H1 (cell line): ENCODE measurements around the gene GLCE. TPM values are rescaled to one million over a fixed set of nuclear protein-coding genes. Genes with fewer than 3 reads are reported as not detected.

Experiments
- CTCF ChIA-PET: fragments of 300-600 bp; sonication (Branson Sonifier 250); formaldehyde crosslinking; loops from one replicate; lab custom pipeline; 2021; ENCODE audit not compliant: partially characterized antibody; lab: Charles Lee
- POLR2A ChIA-PET: fragments of 300-600 bp; sonication (Branson Sonifier 250); formaldehyde crosslinking; loops from one replicate; lab custom pipeline; 2021; ENCODE audit warnings: inconsistent platforms; ENCODE audit not compliant: partially characterized antibody; lab: Charles Lee
- DNase-seq, 2 experiments: peaks; one replicate each; pipeline versions ENCODE4 v3.0.0 to v3.0.0-alpha.2; 2010 to 2022; ENCODE audit warnings: low spot score in 2 of 2, low read depth in 1 of 2, mixed read lengths in 1 of 2
- FAIRE-seq: peaks from 2 replicates; lab custom pipeline; 2011; peaks lifted over from hg19 to GRCh38; lab: Jason Lieb, UNC
- H2AFZ ChIP-seq: 2 replicates; pipeline ENCODE4 v1.8.1; 2012; ENCODE audit warnings: low read length, inconsistent platforms
- H2AK5ac ChIP-seq: 2 replicates; pipeline ENCODE4 v1.6.1; 2013; ENCODE audit warnings: low read depth, low read length
- H2BK120ac ChIP-seq: replicated peaks from 2 replicates; pipeline ENCODE3; 2013; ENCODE audit warnings: low read depth, low read length, inconsistent platforms
- H2BK12ac ChIP-seq: 2 replicates; pipeline ENCODE4 v1.6.1; 2013; ENCODE audit warnings: low read depth, low read length
- H2BK15ac ChIP-seq: 2 replicates; pipeline ENCODE4 v1.6.1; 2013; ENCODE audit warnings: low read length
- H2BK20ac ChIP-seq: 2 replicates; pipeline ENCODE4 v1.6.1; 2013; ENCODE audit warnings: low read length
- H2BK5ac ChIP-seq: 2 replicates; pipeline ENCODE4 v1.6.1; 2013; ENCODE audit warnings: low read depth, low read length
- H3K14ac ChIP-seq: 2 replicates; pipeline ENCODE4 v1.6.1; 2013; ENCODE audit warnings: inconsistent platforms; ENCODE audit not compliant: insufficient read length
- H3K18ac ChIP-seq: 2 replicates; pipeline ENCODE4 v1.6.1; 2013; ENCODE audit warnings: low read length; ENCODE audit errors: extremely low read depth
- H3K23ac ChIP-seq: 2 replicates; pipeline ENCODE4 v1.6.1; 2013; ENCODE audit warnings: inconsistent platforms; ENCODE audit not compliant: insufficient read length
- H3K23me2 ChIP-seq: 2 replicates; pipeline ENCODE4 v1.6.1; 2013; ENCODE audit warnings: low read depth, low read length
- H3K27ac ChIP-seq: 2 replicates; pipeline ENCODE4 v1.6.1; 2011; ENCODE audit warnings: low read depth, low read length, inconsistent platforms
- H3K27me3 ChIP-seq, 4 experiments: replicated peaks in 1 of 4; 1 replicate in 1 of 4; 2 replicates in 3 of 4; pipeline versions ENCODE4 v1.6.1 to v1.8.1; 2011 to 2013; ENCODE audit warnings: low read length in 3 of 4, mild to moderate bottlenecking in 3 of 4, inconsistent platforms in 2 of 4, mixed read lengths in 2 of 4, moderate library complexity in 1 of 4; ENCODE audit not compliant: control insufficient read depth in 3 of 4, insufficient read depth in 3 of 4; ENCODE audit errors: extremely low read depth in 1 of 4
- H3K36me3 ChIP-seq, 4 experiments: 2 replicates each; pipeline versions ENCODE4 v1.6.1 to v1.8.1; 2011 to 2013; ENCODE audit warnings: mild to moderate bottlenecking in 4 of 4, low read length in 3 of 4, moderate library complexity in 2 of 4, control low read depth in 1 of 4, inconsistent platforms in 1 of 4; ENCODE audit not compliant: insufficient read depth in 4 of 4, control insufficient read depth in 2 of 4
- H3K4ac ChIP-seq: replicated peaks from 2 replicates; pipeline ENCODE3; 2013; ENCODE audit warnings: low read length, low read depth, mixed read lengths, inconsistent platforms; ENCODE audit not compliant: insufficient read length
- H3K4me1 ChIP-seq, 4 experiments: replicated peaks in 1 of 4; 1 replicate in 1 of 4; 2 replicates in 3 of 4; pipeline versions ENCODE4 v1.6.1 to v1.8.1; 2011 to 2013; ENCODE audit warnings: low read length in 3 of 4, inconsistent platforms in 2 of 4, mixed read lengths in 1 of 4; ENCODE audit not compliant: insufficient read depth in 4 of 4, control insufficient read depth in 3 of 4
- H3K4me2 ChIP-seq, 2 experiments: 2 replicates each; pipeline versions ENCODE4 v1.6.1 to v1.8.1; 2011 to 2013; ENCODE audit warnings: low read depth in 2 of 2, low read length in 2 of 2, control low read depth in 1 of 2, inconsistent platforms in 1 of 2, mild to moderate bottlenecking in 1 of 2; ENCODE audit not compliant: insufficient read depth in 1 of 2
- H3K4me3 ChIP-seq, 4 experiments: fragments of 200-600, 300-600 bp in 1 of 4; sonication (generic), shearing (Covaris generic), sonication (Bioruptor Twin) in 1 of 4; 2 replicates each; pipeline versions ENCODE4 v1.5.1 to v1.8.1; 2011 to 2016; ENCODE audit warnings: low read length in 4 of 4, low read depth in 3 of 4, control low read depth in 2 of 4, inconsistent platforms in 2 of 4, mild to moderate bottlenecking in 2 of 4, mixed read lengths in 1 of 4, moderate library complexity in 1 of 4; ENCODE audit not compliant: insufficient read depth in 2 of 4; ENCODE audit errors: extremely low read depth in 1 of 4
- H3K56ac ChIP-seq: replicated peaks from 2 replicates; pipeline ENCODE3; 2013; ENCODE audit warnings: low read depth, mild to moderate bottlenecking, mixed read lengths, low read length, inconsistent platforms; ENCODE audit not compliant: insufficient read length
- H3K79me1 ChIP-seq: 2 replicates; pipeline ENCODE4 v1.6.1; 2013; ENCODE audit warnings: low read depth, low read length, control low read depth
- H3K79me2 ChIP-seq, 2 experiments: 2 replicates each; pipeline versions ENCODE4 v1.6.1 to v1.8.1; 2012 to 2013; ENCODE audit warnings: low read length in 2 of 2, mild to moderate bottlenecking in 2 of 2, inconsistent platforms in 1 of 2; ENCODE audit not compliant: insufficient read depth in 2 of 2, control insufficient read depth in 1 of 2
- H3K9ac ChIP-seq, 4 experiments: replicated peaks in 1 of 4; 1 replicate in 1 of 4; 2 replicates in 3 of 4; pipeline versions ENCODE4 v1.6.1 to v1.8.1; 2011 to 2013; ENCODE audit warnings: low read depth in 3 of 4, low read length in 3 of 4, control low read depth in 2 of 4, mild to moderate bottlenecking in 2 of 4, moderate library complexity in 2 of 4, inconsistent platforms in 1 of 4; ENCODE audit errors: extremely low read depth in 1 of 4
- H3K9me3 ChIP-seq, 2 experiments: 2 replicates each; pipeline versions ENCODE4 v1.6.1 to v1.8.1; 2012 to 2013; ENCODE audit warnings: mild to moderate bottlenecking in 2 of 2, moderate library complexity in 2 of 2, control low read depth in 1 of 2, inconsistent platforms in 1 of 2, low read depth in 1 of 2, low read length in 1 of 2, mixed read lengths in 1 of 2; ENCODE audit not compliant: insufficient read depth in 2 of 2
- H4K20me1 ChIP-seq, 2 experiments: replicated peaks in 1 of 2; 2 replicates each; pipeline versions ENCODE3 to v1.8.1; 2011 to 2013; ENCODE audit warnings: inconsistent platforms in 2 of 2, low read length in 2 of 2, mild to moderate bottlenecking in 1 of 2; ENCODE audit not compliant: insufficient read depth in 2 of 2, control insufficient read depth in 1 of 2
- H4K5ac ChIP-seq: 2 replicates; pipeline ENCODE4 v1.6.1; 2013; ENCODE audit warnings: low read length, low read depth, mixed read lengths, inconsistent platforms; ENCODE audit not compliant: insufficient read length
- H4K8ac ChIP-seq: 2 replicates; pipeline ENCODE4 v1.8.0; 2013; ENCODE audit warnings: mild to moderate bottlenecking, moderate library complexity, low read length, inconsistent platforms; ENCODE audit not compliant: insufficient read depth; ENCODE audit errors: extremely low read depth
- H4K91ac ChIP-seq: replicated peaks from 2 replicates; pipeline ENCODE3; 2013; ENCODE audit warnings: low read length, mixed read lengths, inconsistent platforms; ENCODE audit not compliant: insufficient read length
- KDM4A ChIP-seq: IDR thresholded peaks from one replicate; pipeline ENCODE4 v1.7.1; 2012; ENCODE audit warnings: low read depth, mild to moderate bottlenecking, moderate library complexity, low read length, inconsistent platforms; ENCODE audit not compliant: severe bottlenecking
- WGBS, 2 experiments: shearing (Covaris generic) in 1 of 2; methylation state at CpG; one replicate each; pipeline versions ENCODE4 v1.1.6 to v1.1.7; 2013 to 2015; ENCODE audit warnings: low lambda C conversion rate in 2 of 2, mixed read lengths in 2 of 2, inconsistent platforms in 1 of 2, low coverage in 1 of 2, missing lambda C conversion rate in 1 of 2; ENCODE audit not compliant: insufficient replicate concordance in 2 of 2, insufficient coverage in 1 of 2, insufficient read length in 1 of 2; ENCODE audit errors: extremely low coverage in 1 of 2, missing lambda C conversion rate in 1 of 2; 5-methylcytosine and 5-hydroxymethylcytosine counted together
- polyA plus RNA-seq, 7 experiments: library from polyadenylated mRNA; depleted of rRNA in 3 of 7; stranded (reverse) in 5 of 7; unstranded in 2 of 7; fragments of >200 nt in 5 of 7; fragments of 200-250 nt in 2 of 7; gene quantifications; 1 replicate in 5 of 7; 2 replicates in 1 of 7; 4 replicates in 1 of 7; pipeline versions ENCODE4 v1.2.1 to v1.2.3, GENCODE V29; 2011 to 2013; ENCODE audit warnings: missing spikeins in 2 of 7, mixed read lengths in 2 of 7
- total RNA-seq: library from RNA; stranded (reverse); fragmentation: NEBNext Ultra II Directional; extraction: Animal tissue kit (Norgen Biotek cat#: 25700); gene quantifications from 2 replicates; pipeline ENCODE4 v1.2.1, GENCODE V29; 2021

The GLCE gene
- total and polyA plus RNA-seq, 2 of the 8 experiments (the other 6 are each of a cell fraction or from before 2014, with no cell fraction given): 17.1 to 22.7 TPM

DNA sequence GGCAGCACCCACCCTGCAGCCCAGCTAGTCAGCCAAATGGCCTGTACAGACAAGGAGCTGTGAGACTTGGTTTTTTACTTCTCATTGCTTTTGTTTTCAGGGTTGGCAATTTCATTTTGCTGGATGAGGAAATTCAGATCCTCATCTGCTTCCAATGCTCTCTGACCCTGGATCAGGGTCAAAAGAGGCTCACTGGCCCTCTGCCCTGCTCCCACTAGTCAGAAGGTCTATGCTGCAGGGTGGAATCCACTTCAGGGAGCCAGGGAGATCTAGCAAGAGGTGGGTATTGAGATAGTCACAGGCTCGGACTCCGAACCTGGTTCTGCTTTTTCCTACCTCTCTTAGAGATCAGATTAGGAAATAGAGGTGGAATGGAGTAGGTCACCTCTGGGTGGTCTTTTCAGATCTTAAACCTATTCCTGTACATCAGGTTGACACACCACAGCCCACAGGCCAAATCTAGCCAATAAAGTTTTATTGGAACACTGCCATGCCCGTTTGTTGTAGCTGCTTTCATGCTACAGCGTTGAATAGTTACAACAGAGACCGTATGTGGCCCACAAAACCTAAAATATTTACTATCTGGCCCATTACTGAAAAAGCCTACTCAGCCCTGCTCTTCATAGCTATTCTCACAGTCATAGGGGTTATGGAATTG is 26.4 kb upstream of the GLCE start:
- H3K9ac ChIP-seq: no peak overlapping the region
- no peak overlapping the region for H3K27ac ChIP-seq
- H3K56ac ChIP-seq: no peak overlapping the region
- WGBS, 2 experiments: 94% methylated on average over 5 of the region's 5 CpGs; no CpG with 5 or more reads in 1 of the 2 experiments
- H3K4ac ChIP-seq: no peak overlapping the region
- no peak overlapping the region for H3K18ac ChIP-seq
- no peaks in the 10 kb centered on the region for H3K9me3 ChIP-seq
- H3K27me3 ChIP-seq: no peaks in the 10 kb centered on the region; a peak in 2 of 7 replicates
- no peaks in the 10 kb centered on the region for H3K79me2 ChIP-seq
- H3K23ac ChIP-seq: no peak overlapping the region
- FAIRE-seq: no peak
- H4K91ac ChIP-seq: no peak overlapping the region
- no peak overlapping the region for H3K4me2 ChIP-seq
- no peak overlapping the region for H2BK120ac ChIP-seq
- no peaks in the 10 kb centered on the region for H3K36me3 ChIP-seq
- H3K4me1 ChIP-seq: peaks cover 0 to 9% (median 8%) of the 10 kb centered on the region in 4 experiments; a peak in 4 of 7 replicates
- H4K5ac ChIP-seq: no peak overlapping the region
- no peaks in the 10 kb centered on the region for H3K79me1 ChIP-seq
- no peak overlapping the region for H2BK15ac ChIP-seq
- no peak overlapping the region for H2BK12ac ChIP-seq
- no peak overlapping the region for H2BK20ac ChIP-seq
- ChIA-PET CTCF (interaction anchor here (0.8 to 2.0 kb wide), 4 partner anchors 23 to 93 kb away, joined by 3 to 4 read pairs (median 3); no protein-coding TSS in a partner anchor), POLR2A (interaction anchor here (1.0 kb wide), 1 partner anchor 15 kb away, joined by 3 read pairs; no protein-coding TSS in a partner anchor)
- H2AK5ac ChIP-seq: no peak overlapping the region
- no peak overlapping the region for H3K4me3 ChIP-seq
- H3K14ac ChIP-seq: no peak overlapping the region
- no peaks in the 10 kb centered on the region for H4K20me1 ChIP-seq
- no peak overlapping the region for H2AFZ ChIP-seq
- no peak for TF ChIP-seq KDM4A
- no peak overlapping the region for H4K8ac ChIP-seq
- H3K23me2 ChIP-seq: no peaks in the 10 kb centered on the region
- DNase-seq: no peak
- no peak overlapping the region for H2BK5ac ChIP-seq
